ENCODE results near the gene TBC1D22A. TPM values are rescaled to one million over a fixed set of nuclear protein-coding genes. Genes with fewer than 3 reads are reported as not detected.

The TBC1D22A gene
- polyA plus RNA-seq, 1 of the 3 experiments (the other 2 are of a cell fraction): 16.5 TPM

- no peaks in the 10 kb centered on the region for H3K9me2 ChIP-seq
- H3K9ac ChIP-seq: no peak overlapping the region
- no peaks in the 10 kb centered on the region for H3K9me3 ChIP-seq
- H3F3A ChIP-seq (replicated peaks; ENCODE audit: insufficient read depth): no peaks in the 10 kb centered on the region
- H3K36me3 ChIP-seq (replicated peaks in 1 of 2; ENCODE audit: control insufficient read depth in 1 of 2, insufficient read depth in 2 of 2, low read length in 1 of 2): no peaks in the 10 kb centered on the region
- POLR2A ChIA-PET: no interaction called here
- H4K20me1 ChIP-seq (ENCODE audit: insufficient read depth): no peaks in the 10 kb centered on the region
- H3K4me2 ChIP-seq: no peak overlapping the region
- H3K4me1 ChIP-seq (ENCODE audit: control insufficient read depth in 1 of 2, insufficient read depth in 2 of 2, low read depth in 1 of 2, low read length in 1 of 2): no peaks in the 10 kb centered on the region; a peak in 1 of 4 replicates
- H3K79me2 ChIP-seq (ENCODE audit: insufficient read depth): no peaks in the 10 kb centered on the region
- no peaks in the 10 kb centered on the region for H3K27me3 ChIP-seq (ENCODE audit: insufficient read depth)
- H3K27ac ChIP-seq (ENCODE audit: low read depth in 2 of 2, low read length in 1 of 2): peak overlapping the region in 1 of 2 experiments; percentile 43; a peak in 1 of 4 replicates
- TF ChIP-seq SMC3 (IDR thresholded peaks at IDR 0.05; ENCODE audit: low read depth, low read length): no peak
- TF ChIP-seq EP300 (IDR thresholded peaks at IDR 0.05; ENCODE audit: borderline replicate concordance in 1 of 2, low read depth in 1 of 2, low read length in 1 of 2): no peak
- no peak for TF ChIP-seq JUND (IDR thresholded peaks at IDR 0.05)
- TF ChIP-seq FOXJ3 (CRISPR knock-in tag; IDR thresholded peaks at IDR 0.05): no peak
- no peak for TF ChIP-seq TAF1 (IDR thresholded peaks at IDR 0.05; ENCODE audit: borderline replicate concordance, low read depth, low read length)
- TF ChIP-seq CHD2 (IDR thresholded peaks at IDR 0.05; ENCODE audit: low read length, partially characterized antibody): no peak
- TF ChIP-seq TCF12 (IDR thresholded peaks at IDR 0.05): no peak
- TF ChIP-seq IRF3 (IDR thresholded peaks at IDR 0.05; ENCODE audit: low read depth, low read length): no peak
- no peak for TF ChIP-seq ELF1 (IDR thresholded peaks at IDR 0.05)
- no peak for TF ChIP-seq MXI1 (IDR thresholded peaks at IDR 0.05; ENCODE audit: low read depth, low read length)
- no peak for TF ChIP-seq NRF1 (IDR thresholded peaks at IDR 0.05; ENCODE audit: low read depth, low read length)
- no peak for TF ChIP-seq NFIC (IDR thresholded peaks at IDR 0.05; ENCODE audit: borderline replicate concordance)
- TF ChIP-seq REST (IDR thresholded peaks at IDR 0.05; ENCODE audit: low read depth, low read length): no peak
- TF ChIP-seq GABPA (IDR thresholded peaks at IDR 0.05; ENCODE audit: low read depth): no peak
- TF ChIP-seq USF1 (IDR thresholded peaks at IDR 0.05; ENCODE audit: borderline replicate concordance, low read depth): no peak
- no peak for TF ChIP-seq TEAD4 (IDR thresholded peaks at IDR 0.05; ENCODE audit: borderline replicate concordance, insufficient read depth)
- TF ChIP-seq FOSL2 (IDR thresholded peaks at IDR 0.05; ENCODE audit: borderline replicate concordance, low read depth): no peak
- no peak for TF ChIP-seq POLR2AphosphoS5 (IDR thresholded peaks at IDR 0.05; ENCODE audit: low read depth, low read length)
- TF ChIP-seq RFX5 (IDR thresholded peaks at IDR 0.05; ENCODE audit: low read length): no peak
- 95% methylated on average over 25 of the region's 28 CpGs for WGBS (ENCODE audit: low lambda C conversion rate)
- no peak overlapping the region for H3K4me3 ChIP-seq (ENCODE audit: low read depth in 2 of 2, low read length in 1 of 2)
- CTCF ChIA-PET: no interaction called here
- no peak overlapping the region for H2AFZ ChIP-seq (ENCODE audit: low read depth)
- DNase-seq: no peak
Measured at GRCh38 chr22:47054231-47055072, 292.0 kb downstream of the TBC1D22A start.
